OCI-LY7 (cell line): ENCODE results near the gene PLA2G10.
"Not testable (repeated sequence)": the region's sequence is repeated elsewhere in the genome, so short reads cannot be mapped to it uniquely, and the experiment has no call there.

Source experiments
- EZH2phosphoT487 ChIP-seq: fragments of 200-600 bp; sonication (generic); IDR thresholded peaks from 2 replicates; pipeline ENCODE4 v1.6.1; 2018; ENCODE audit warnings: low read depth, borderline replicate concordance, mild to moderate bottlenecking, mixed run types, antibody characterized with exemption, low read length, moderate library complexity, mixed read lengths
- TF ChIP-seq, protein P1 (sequence below): fragments of 200-600 bp; sonication (generic); conservative IDR thresholded peaks from 2 replicates; pipeline ENCODE4 v1.5.1; 2014; ENCODE audit warnings: mild to moderate bottlenecking, antibody characterized with exemption, low read length, moderate library complexity, mixed read lengths

DNA sequence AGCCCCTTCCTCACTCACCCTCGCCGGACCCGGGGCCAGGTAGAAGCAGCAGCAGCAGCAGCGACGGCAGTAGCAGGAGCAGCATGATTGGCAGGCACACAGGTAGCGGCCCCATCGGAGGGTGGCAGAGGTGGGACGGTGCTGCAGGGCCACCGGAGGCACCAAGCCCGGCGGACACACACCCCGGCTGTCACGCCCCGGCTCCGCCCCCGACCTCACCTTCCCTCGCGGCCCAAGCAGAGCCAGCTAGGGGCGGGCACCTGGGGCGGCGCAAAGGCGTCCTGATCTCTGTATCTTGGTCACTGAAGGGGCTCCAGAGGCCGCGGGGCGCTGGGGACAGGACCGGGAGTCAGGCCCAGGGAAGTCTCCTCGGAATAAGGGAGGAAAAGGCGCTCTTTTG, 39.1 kb upstream of the PLA2G10 start:
- TF ChIP-seq EZH2phosphoT487: not testable (repeated sequence)
- TF ChIP-seq, protein P1, sequence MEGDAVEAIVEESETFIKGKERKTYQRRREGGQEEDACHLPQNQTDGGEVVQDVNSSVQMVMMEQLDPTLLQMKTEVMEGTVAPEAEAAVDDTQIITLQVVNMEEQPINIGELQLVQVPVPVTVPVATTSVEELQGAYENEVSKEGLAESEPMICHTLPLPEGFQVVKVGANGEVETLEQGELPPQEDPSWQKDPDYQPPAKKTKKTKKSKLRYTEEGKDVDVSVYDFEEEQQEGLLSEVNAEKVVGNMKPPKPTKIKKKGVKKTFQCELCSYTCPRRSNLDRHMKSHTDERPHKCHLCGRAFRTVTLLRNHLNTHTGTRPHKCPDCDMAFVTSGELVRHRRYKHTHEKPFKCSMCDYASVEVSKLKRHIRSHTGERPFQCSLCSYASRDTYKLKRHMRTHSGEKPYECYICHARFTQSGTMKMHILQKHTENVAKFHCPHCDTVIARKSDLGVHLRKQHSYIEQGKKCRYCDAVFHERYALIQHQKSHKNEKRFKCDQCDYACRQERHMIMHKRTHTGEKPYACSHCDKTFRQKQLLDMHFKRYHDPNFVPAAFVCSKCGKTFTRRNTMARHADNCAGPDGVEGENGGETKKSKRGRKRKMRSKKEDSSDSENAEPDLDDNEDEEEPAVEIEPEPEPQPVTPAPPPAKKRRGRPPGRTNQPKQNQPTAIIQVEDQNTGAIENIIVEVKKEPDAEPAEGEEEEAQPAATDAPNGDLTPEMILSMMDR: not testable (repeated sequence)
